Measurements from ENCODE around the gene TMED9.

DNA sequence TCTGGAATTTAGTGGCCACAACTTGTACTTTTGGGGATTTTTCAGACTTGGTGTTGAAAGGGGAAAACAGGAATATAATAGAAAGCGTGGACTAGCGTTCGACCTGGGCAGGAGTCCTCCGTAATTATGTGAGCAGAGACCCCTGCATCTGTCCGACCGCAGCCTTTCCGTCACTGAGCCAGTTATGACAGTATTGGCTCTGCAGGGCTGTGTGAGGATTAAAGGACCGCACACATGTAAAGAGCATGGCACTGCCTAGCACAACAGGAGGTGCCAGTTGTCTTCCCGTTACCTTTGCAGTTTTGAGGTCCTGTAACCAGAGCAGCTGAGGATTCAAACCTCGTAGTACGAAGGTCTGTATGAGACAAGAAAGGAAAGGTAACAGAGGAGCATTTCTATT is 9.1 kb downstream of the TMED9 start:
- TF ChIP-seq SRF (IDR thresholded peaks at IDR 0.05; ENCODE audit: low read depth), result no peak
- TF ChIP-seq, protein P1, sequence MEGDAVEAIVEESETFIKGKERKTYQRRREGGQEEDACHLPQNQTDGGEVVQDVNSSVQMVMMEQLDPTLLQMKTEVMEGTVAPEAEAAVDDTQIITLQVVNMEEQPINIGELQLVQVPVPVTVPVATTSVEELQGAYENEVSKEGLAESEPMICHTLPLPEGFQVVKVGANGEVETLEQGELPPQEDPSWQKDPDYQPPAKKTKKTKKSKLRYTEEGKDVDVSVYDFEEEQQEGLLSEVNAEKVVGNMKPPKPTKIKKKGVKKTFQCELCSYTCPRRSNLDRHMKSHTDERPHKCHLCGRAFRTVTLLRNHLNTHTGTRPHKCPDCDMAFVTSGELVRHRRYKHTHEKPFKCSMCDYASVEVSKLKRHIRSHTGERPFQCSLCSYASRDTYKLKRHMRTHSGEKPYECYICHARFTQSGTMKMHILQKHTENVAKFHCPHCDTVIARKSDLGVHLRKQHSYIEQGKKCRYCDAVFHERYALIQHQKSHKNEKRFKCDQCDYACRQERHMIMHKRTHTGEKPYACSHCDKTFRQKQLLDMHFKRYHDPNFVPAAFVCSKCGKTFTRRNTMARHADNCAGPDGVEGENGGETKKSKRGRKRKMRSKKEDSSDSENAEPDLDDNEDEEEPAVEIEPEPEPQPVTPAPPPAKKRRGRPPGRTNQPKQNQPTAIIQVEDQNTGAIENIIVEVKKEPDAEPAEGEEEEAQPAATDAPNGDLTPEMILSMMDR (IDR thresholded peaks at IDR 0.05 in 2 of 3, conservative IDR thresholded peaks at IDR 0.05 in 1 of 3; ENCODE audit: borderline replicate concordance in 1 of 3, insufficient read depth in 1 of 3, low read depth in 2 of 3, low read length in 2 of 3), result no peak
- no peak for TF ChIP-seq YY1 (IDR thresholded peaks at IDR 0.05; ENCODE audit: extremely low read depth, insufficient replicate concordance, low read depth, low read length)
- TF ChIP-seq EZH2 (IDR thresholded peaks at IDR 0.05), result no peak
